ENCODE measurements around the gene TAOK2.

Gene TAOK2

GRCh38 chr16:30004424-30004776 lies 30.7 kb downstream of the TAOK2 start:
- H3K4me3 ChIP-seq (ENCODE audit: low read depth in 1 of 2, low read length in 2 of 2), result no peak overlapping the region
- peaks cover 0 to 4% of the 10 kb centered on the region in 2 donors for H3K27me3 ChIP-seq (ENCODE audit: control insufficient read depth in 1 of 2, insufficient read depth in 2 of 2, low read length in 2 of 2)
- no peak overlapping the region for H3K9ac ChIP-seq (ENCODE audit: low read depth in 1 of 2, low read length in 2 of 2)
- H3K9me3 ChIP-seq (ENCODE audit: control insufficient read depth in 1 of 2, low read length in 2 of 2), result no peaks in the 10 kb centered on the region
- peaks cover 0 to under 1% of the 10 kb centered on the region in 2 donors for H3K4me1 ChIP-seq (ENCODE audit: control insufficient read depth in 1 of 2, insufficient read depth in 2 of 2, low read length in 2 of 2)
- peaks cover 4 to 28% of the 10 kb centered on the region in 2 donors for H3K36me3 ChIP-seq (ENCODE audit: control insufficient read depth in 1 of 2, insufficient read depth in 2 of 2, low read length in 2 of 2)
- no peak overlapping the region for H3K27ac ChIP-seq (ENCODE audit: low read depth, low read length)

GRCh38 chr16:30004811-30005242 lies 31.2 kb downstream of the TAOK2 start:
- Histone ChIP-seq H3K4me1 (ENCODE audit: control insufficient read depth in 1 of 2, insufficient read depth in 2 of 2, low read length in 2 of 2) (peaks cover 0 to 4% of the 10 kb centered on the region in 2 donors), H3K27me3 (ENCODE audit: control insufficient read depth in 1 of 2, insufficient read depth in 2 of 2, low read length in 2 of 2) (peaks cover 0 to 6% of the 10 kb centered on the region in 2 donors), H3K27ac (ENCODE audit: low read depth, low read length) (no peak overlapping the region), H3K9ac (ENCODE audit: low read depth in 1 of 2, low read length in 2 of 2) (no peak overlapping the region), H3K4me3 (ENCODE audit: low read depth in 1 of 2, low read length in 2 of 2) (no peak overlapping the region), H3K9me3 (ENCODE audit: control insufficient read depth in 1 of 2, low read length in 2 of 2) (no peaks in the 10 kb centered on the region), H3K36me3 (ENCODE audit: control insufficient read depth in 1 of 2, insufficient read depth in 2 of 2, low read length in 2 of 2) (peaks cover 4 to 25% of the 10 kb centered on the region in 2 donors)

GRCh38 chr16:30005341-30006094 lies 31.9 kb downstream of the TAOK2 start:
- peaks cover 7 to 13% of the 10 kb centered on the region in 2 donors for H3K27me3 ChIP-seq (ENCODE audit: control insufficient read depth in 1 of 2, insufficient read depth in 2 of 2, low read length in 2 of 2)
- peaks cover 4 to 21% of the 10 kb centered on the region in 2 donors for H3K36me3 ChIP-seq (ENCODE audit: control insufficient read depth in 1 of 2, insufficient read depth in 2 of 2, low read length in 2 of 2)
- no peak overlapping the region for H3K4me3 ChIP-seq (ENCODE audit: low read depth in 1 of 2, low read length in 2 of 2)
- peaks cover 4 to 5% of the 10 kb centered on the region in 2 donors for H3K4me1 ChIP-seq (ENCODE audit: control insufficient read depth in 1 of 2, insufficient read depth in 2 of 2, low read length in 2 of 2)
- H3K27ac ChIP-seq (ENCODE audit: low read depth, low read length), result no peak overlapping the region
- H3K9ac ChIP-seq (ENCODE audit: low read depth in 1 of 2, low read length in 2 of 2), result no peak overlapping the region
- no peaks in the 10 kb centered on the region for H3K9me3 ChIP-seq (ENCODE audit: control insufficient read depth in 1 of 2, low read length in 2 of 2)

GRCh38 chr16:30006095-30006473 lies 32.4 kb downstream of the TAOK2 start:
- Histone ChIP-seq H3K36me3 (ENCODE audit: control insufficient read depth in 1 of 2, insufficient read depth in 2 of 2, low read length in 2 of 2) (peaks cover 4 to 16% of the 10 kb centered on the region in 2 donors), H3K27me3 (ENCODE audit: control insufficient read depth in 1 of 2, insufficient read depth in 2 of 2, low read length in 2 of 2) (peaks cover 9 to 15% of the 10 kb centered on the region in 2 donors), H3K9me3 (ENCODE audit: control insufficient read depth in 1 of 2, low read length in 2 of 2) (no peaks in the 10 kb centered on the region), H3K9ac (ENCODE audit: low read depth in 1 of 2, low read length in 2 of 2) (no peak overlapping the region), H3K4me1 (ENCODE audit: control insufficient read depth in 1 of 2, insufficient read depth in 2 of 2, low read length in 2 of 2) (peaks cover 4 to 7% of the 10 kb centered on the region in 2 donors), H3K4me3 (ENCODE audit: low read depth in 1 of 2, low read length in 2 of 2) (no peak overlapping the region), H3K27ac (ENCODE audit: low read depth, low read length) (no peak overlapping the region)

GRCh38 chr16:30006659-30007377 lies 33.1 kb downstream of the TAOK2 start:
- Histone ChIP-seq H3K4me1 (ENCODE audit: control insufficient read depth in 1 of 2, insufficient read depth in 2 of 2, low read length in 2 of 2) (peaks cover 4 to 11% of the 10 kb centered on the region in 2 donors), H3K27me3 (ENCODE audit: control insufficient read depth in 1 of 2, insufficient read depth in 2 of 2, low read length in 2 of 2) (peaks cover 13 to 19% of the 10 kb centered on the region in 2 donors), H3K9me3 (ENCODE audit: control insufficient read depth in 1 of 2, low read length in 2 of 2) (no peaks in the 10 kb centered on the region), H3K36me3 (ENCODE audit: control insufficient read depth in 1 of 2, insufficient read depth in 2 of 2, low read length in 2 of 2) (peaks cover 0 to 10% of the 10 kb centered on the region in 2 donors), H3K27ac (ENCODE audit: low read depth, low read length) (no peak overlapping the region), H3K9ac (ENCODE audit: low read depth in 1 of 2, low read length in 2 of 2) (no peak overlapping the region), H3K4me3 (ENCODE audit: low read depth in 1 of 2, low read length in 2 of 2) (no peak overlapping the region)

- H3K4me1 ChIP-seq (ENCODE audit: control insufficient read depth in 1 of 2, insufficient read depth in 2 of 2, low read length in 2 of 2), result peaks cover 4 to 11% of the 10 kb centered on the region in 2 donors
- H3K9ac ChIP-seq (ENCODE audit: low read depth in 1 of 2, low read length in 2 of 2), result no peak overlapping the region
- H3K9me3 ChIP-seq (ENCODE audit: control insufficient read depth in 1 of 2, low read length in 2 of 2), result no peaks in the 10 kb centered on the region
- no peak overlapping the region for H3K4me3 ChIP-seq (ENCODE audit: low read depth in 1 of 2, low read length in 2 of 2)
- peaks cover 0 to 5% of the 10 kb centered on the region in 2 donors for H3K36me3 ChIP-seq (ENCODE audit: control insufficient read depth in 1 of 2, insufficient read depth in 2 of 2, low read length in 2 of 2)
- H3K27ac ChIP-seq (ENCODE audit: low read depth, low read length), result no peak overlapping the region
- H3K27me3 ChIP-seq (ENCODE audit: control insufficient read depth in 1 of 2, insufficient read depth in 2 of 2, low read length in 2 of 2), result peaks cover 17 to 25% of the 10 kb centered on the region in 2 donors
These were observed 33.8 kb downstream of the TAOK2 start for GRCh38 chr16:30007378-30007895.

GRCh38 chr16:30009085-30009862 lies 35.6 kb downstream of the TAOK2 start:
- Histone ChIP-seq H3K27ac (ENCODE audit: low read depth, low read length) (no peak overlapping the region), H3K27me3 (ENCODE audit: control insufficient read depth in 1 of 2, insufficient read depth in 2 of 2, low read length in 2 of 2) (peaks cover 17 to 25% of the 10 kb centered on the region in 2 donors), H3K36me3 (ENCODE audit: control insufficient read depth in 1 of 2, insufficient read depth in 2 of 2, low read length in 2 of 2) (no peaks in the 10 kb centered on the region), H3K4me1 (ENCODE audit: control insufficient read depth in 1 of 2, insufficient read depth in 2 of 2, low read length in 2 of 2) (peaks cover 4 to 11% of the 10 kb centered on the region in 2 donors), H3K9ac (ENCODE audit: low read depth in 1 of 2, low read length in 2 of 2) (no peak overlapping the region), H3K4me3 (ENCODE audit: low read depth in 1 of 2, low read length in 2 of 2) (no peak overlapping the region), H3K9me3 (ENCODE audit: control insufficient read depth in 1 of 2, low read length in 2 of 2) (no peaks in the 10 kb centered on the region)

GRCh38 chr16:30009990-30010843 lies 36.5 kb downstream of the TAOK2 start:
- no peak overlapping the region for H3K9ac ChIP-seq (ENCODE audit: low read depth in 1 of 2, low read length in 2 of 2)
- no peaks in the 10 kb centered on the region for H3K9me3 ChIP-seq (ENCODE audit: control insufficient read depth in 1 of 2, low read length in 2 of 2)
- no peak overlapping the region for H3K27ac ChIP-seq (ENCODE audit: low read depth, low read length)
- no peaks in the 10 kb centered on the region for H3K36me3 ChIP-seq (ENCODE audit: control insufficient read depth in 1 of 2, insufficient read depth in 2 of 2, low read length in 2 of 2)
- no peak overlapping the region for H3K4me3 ChIP-seq (ENCODE audit: low read depth in 1 of 2, low read length in 2 of 2)
- peaks cover 4 to 11% of the 10 kb centered on the region in 2 donors for H3K4me1 ChIP-seq (ENCODE audit: control insufficient read depth in 1 of 2, insufficient read depth in 2 of 2, low read length in 2 of 2)
- peaks cover 17 to 25% of the 10 kb centered on the region in 2 donors for H3K27me3 ChIP-seq (ENCODE audit: control insufficient read depth in 1 of 2, insufficient read depth in 2 of 2, low read length in 2 of 2)
